HG03565 (cell line): ENCODE results near the gene F7.

Experiments
- ATAC-seq: cut with Tn5 transposase; IDR thresholded peaks from one replicate; pipeline ENCODE4 v1.9.1; 2021; ENCODE audit warnings: mild to moderate bottlenecking, moderate library complexity; ENCODE audit not compliant: unreplicated experiment

Gene F7

DNA sequence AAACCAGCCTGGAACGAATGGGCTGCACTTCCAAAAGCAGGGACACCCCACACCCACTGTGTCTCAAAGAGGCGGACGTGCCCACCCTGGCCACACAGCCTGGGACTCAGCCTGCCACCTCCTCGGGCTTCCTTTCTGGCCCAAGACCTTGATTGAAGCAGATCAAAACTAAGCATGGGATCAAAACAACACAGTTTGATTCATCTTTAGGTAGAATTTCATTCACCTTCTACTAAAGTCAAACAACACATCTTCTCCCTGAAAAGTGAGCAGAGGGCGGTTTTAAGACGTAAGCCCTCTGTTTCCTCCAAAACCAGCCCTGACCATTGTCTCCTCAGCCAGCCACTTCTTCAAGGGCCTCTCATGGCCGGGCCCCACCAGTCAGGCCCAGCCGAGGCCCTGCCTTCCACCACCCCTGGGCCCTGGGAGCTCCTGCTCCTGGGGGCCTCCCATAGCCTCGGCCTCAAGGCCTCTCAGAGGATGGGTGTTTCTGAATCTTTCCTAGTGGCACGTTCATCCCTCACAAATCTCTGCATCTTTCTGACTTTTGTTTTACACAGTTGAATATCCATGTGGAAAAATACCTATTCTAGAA is 10.7 kb downstream of the F7 start:
- no peak for ATAC-seq

- no peak for ATAC-seq
Measured at GRCh38 chr13:113116871-113117271, 11.3 kb downstream of the F7 start.

- no peak for ATAC-seq
Measured at GRCh38 chr13:113117335-113117872, 11.8 kb downstream of the F7 start.

DNA sequence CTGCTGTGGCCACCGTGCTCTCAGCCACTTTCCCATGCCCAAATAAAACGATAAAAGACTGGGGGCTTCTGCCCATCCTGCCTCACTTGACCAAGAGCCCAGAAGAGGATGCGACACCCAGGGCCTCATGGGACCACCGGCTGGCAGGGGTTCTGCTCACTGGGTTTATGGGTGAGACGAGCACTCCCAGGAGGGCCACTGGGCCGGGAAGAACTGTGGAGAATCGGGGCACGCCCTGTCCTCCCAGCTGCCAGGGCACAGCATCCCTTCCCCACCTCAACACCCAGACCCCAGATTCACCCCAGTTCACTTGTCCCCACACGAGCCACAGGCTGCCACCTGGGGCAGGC is 12.3 kb downstream of the F7 start:
- no peak for ATAC-seq

GRCh38 chr13:113118261-113119021 is 12.8 kb downstream of the F7 start:
- no peak for ATAC-seq

- ATAC-seq, result no peak
Measured at GRCh38 chr13:113119166-113119821, 13.7 kb downstream of the F7 start.

- ATAC-seq, result no peak
Measured at GRCh38 chr13:113119822-113120189, 14.2 kb downstream of the F7 start.

GRCh38 chr13:113120300-113121182 is 14.9 kb downstream of the F7 start:
- no peak for ATAC-seq

- ATAC-seq, result no peak
Measured at GRCh38 chr13:113121183-113121927, 15.8 kb downstream of the F7 start.

GRCh38 chr13:113121928-113122471 is 16.4 kb downstream of the F7 start:
- no peak for ATAC-seq

DNA sequence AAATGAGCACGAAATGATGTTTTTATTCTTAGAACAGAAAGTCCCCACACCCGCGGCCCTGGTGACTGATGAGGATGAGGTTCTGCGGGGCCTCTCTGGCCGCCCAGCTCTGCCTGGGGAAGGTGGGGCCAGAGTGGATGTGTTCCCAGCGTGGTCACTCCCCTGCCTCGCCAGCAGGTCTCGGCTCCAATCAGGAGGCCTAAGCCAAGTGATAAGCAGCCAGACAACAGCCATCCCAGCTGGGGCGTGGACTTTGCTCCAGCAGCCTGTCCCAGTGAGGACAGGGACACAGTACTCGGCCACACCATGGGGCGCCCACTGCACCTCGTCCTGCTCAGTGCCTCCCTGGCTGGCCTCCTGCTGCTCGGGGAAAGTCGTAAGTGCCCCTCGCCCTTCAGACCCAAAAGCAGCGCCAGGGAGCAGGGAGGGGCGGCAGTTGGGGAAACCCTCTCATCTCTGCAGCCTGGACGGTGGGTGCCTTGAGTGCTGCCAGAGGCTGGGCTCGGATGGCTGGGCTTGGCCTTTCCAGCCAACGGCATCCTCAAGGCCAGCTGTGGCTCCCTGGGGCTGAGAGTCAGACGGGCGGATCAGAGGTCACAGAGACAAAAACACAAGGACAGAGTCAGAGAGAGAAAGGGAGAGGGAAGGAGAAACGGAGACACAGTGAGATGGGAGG is 17.1 kb downstream of the F7 start, which contains the start of gene F10:
TSS of gene F10 (plus strand) at position 250 of the 676 bp plus-strand sequence. CDS start at position 307, 57 bp downstream.
- no peak for ATAC-seq

DNA sequence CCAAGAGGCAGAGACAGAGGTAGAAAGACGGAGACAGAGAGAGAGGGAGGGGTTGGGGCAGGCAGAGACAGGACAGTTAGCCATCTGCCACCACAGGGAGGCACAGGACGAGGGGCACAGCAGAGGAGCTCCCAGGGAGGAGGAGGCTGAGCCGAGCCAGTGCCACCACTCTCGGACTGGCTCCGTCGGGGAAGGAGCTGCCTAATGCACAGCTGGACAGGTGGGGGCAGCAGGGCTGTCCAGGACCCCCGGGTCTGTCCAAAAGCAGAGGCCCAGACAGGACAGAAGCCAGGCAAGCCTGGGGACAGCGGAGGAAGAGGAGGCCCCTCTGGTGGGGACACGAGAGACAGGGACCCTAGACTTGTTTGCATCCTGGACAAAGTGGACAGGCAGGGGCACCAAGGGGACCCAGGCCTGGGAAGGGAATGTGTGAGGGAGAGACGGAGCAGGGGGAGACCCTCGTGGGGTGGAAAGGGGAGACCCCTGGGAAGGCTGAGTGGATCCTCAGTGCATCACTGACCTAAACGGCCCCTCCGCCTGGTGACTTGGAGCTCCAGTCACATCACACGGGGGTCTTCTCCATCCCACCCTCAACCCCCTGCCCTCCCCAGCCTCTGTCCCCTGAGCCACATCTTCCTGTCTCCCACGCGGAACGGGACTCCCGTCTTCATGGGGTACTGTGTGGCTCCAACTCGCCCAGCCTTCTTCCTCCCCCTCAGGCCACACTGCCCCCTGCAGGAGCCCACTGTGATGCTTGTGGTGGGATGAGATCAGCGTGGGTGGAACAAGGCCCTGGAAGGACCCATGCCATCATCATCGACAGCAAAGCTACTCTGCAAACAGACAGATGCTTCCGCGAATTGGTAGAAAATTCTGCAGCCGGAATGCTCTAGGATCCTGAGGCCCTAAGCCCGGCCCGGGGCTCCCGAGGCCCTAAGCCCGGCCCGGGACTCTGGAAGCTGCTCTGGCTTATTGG is 17.9 kb downstream of the F7 start:
- no peak for ATAC-seq

GRCh38 chr13:113124211-113124970 is 18.8 kb downstream of the F7 start:
- ATAC-seq, result no peak

DNA sequence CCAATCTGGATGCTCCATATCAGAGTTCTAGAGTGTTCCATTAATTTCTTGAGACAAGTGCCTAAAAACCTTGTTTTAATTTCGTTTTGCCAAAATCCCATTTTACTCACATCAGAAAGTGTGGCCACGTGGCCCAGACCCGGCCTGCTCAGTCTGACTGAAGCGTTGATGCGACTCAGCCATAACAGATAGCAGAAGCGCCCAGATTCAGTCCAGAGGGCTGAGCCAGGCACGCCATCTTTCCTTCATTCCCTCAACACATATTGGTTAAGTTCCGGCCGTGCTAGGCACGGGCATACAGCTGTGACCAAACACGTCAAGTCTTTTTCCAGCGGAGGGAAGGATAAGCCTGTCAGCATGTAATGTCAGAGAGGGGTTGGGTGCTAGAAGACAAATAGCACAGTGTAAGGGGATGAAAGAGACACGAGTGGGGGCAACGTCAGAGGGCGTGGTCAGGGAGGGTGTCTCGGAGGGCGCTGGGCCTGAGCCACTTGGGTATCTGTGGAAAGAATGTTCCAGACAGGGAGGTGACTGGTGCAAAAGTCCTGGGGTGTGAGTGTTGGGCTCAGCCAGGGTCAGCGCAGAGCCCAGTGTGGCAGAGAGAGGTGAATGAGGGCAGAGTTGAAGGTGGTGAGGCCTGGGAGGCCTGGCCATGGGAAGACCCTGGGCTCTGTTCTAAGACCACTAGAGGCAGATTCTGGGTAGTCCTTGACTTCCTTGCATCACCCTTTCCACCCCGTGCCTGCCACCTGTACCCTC is 20.1 kb downstream of the F7 start:
- ATAC-seq, result no peak

DNA sequence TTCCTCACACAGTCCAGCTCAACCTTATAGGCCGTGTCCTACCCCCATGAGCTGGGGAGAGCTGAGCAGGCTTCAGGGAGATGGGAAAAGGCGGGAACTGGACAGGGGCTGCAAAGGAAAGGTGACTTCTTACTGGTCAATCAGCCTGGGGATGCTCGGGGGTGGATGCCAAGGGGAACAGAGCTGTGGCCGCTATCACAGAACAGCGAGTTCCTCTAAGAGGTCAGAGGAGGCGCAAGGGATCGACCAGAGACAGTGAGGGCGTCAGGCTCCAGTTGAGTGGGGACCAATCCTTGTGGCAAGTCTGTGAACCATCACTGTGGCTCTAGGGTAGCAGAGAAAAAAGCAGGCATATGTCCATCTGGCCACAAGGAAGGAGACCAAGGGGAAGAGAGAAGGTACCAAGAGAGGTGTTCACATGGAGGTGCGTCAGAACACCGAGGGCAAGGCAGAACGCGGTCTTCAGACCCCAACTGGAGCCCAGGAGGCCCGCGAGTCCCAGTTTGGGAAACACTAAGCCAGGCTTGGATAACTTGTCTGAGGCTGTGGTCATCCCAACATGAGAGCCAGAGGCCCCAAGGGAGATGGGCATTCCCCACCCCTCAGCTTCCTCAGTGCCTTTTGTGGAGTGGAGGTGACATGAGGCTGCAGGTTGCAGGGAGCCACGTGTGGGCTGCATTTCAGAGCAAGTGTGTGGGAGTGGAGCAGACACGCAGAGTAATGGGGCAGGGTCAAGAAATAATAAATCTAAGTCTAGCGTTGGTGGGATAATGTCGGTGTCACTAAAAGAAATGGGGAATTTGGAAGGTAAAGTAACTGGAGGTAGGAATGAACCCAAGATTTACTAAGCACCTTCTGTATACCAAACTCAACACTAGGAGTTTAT is 20.9 kb downstream of the F7 start:
- no peak for ATAC-seq

DNA sequence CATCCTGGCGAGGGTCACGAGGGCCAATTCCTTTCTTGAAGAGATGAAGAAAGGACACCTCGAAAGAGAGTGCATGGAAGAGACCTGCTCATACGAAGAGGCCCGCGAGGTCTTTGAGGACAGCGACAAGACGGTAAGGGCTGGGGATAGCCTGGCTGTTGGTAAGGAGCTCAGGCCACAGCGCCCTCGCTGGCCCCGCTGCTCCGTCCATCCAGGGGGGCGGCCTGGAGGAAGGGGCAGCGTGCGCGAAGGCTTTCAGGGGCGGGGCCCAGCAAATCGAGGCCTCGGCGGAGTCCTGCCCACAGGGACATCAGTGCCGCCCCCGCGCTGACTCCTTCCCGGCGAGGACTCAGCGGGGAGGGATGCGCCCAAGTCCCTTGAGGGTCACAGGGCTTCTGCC is 23.9 kb downstream of the F7 start:
- no peak for ATAC-seq
